Stimulated activated CD8-positive, alpha-beta memory T cell treated with anti-CD3 and anti-CD28 coated beads, Interleukin-12 subunit alpha, Interleukin-12 subunit beta, amount 100 ng/mL, for 24 hours (primary cell): Measurements from ENCODE around the gene PALLD.

Experiments used
- DNase-seq: peaks from one replicate; pipeline ENCODE4 v3.0.0-alpha.2; 2020; ENCODE audit errors: extremely low read depth

The PALLD gene

DNA sequence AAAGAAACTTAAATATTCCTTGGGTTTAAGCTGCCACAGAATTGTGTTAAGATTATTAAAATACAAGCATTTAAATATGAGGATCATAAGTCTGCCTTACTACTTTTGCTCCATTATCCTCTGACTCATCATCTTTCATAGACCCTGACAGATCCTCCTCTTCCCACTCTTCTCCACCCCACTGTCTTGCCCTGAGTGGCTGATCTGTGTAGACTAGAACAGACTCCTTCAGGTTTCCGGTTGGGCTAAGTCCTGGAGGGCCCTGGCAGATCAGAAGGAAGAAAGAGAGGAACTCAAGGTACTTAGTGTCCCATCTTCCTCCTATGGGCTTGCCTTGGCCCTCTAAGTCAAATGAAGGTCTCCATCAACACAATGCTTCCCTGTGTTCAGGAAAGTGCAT lies 30.7 kb downstream of the PALLD start:
- no peak for DNase-seq

DNA sequence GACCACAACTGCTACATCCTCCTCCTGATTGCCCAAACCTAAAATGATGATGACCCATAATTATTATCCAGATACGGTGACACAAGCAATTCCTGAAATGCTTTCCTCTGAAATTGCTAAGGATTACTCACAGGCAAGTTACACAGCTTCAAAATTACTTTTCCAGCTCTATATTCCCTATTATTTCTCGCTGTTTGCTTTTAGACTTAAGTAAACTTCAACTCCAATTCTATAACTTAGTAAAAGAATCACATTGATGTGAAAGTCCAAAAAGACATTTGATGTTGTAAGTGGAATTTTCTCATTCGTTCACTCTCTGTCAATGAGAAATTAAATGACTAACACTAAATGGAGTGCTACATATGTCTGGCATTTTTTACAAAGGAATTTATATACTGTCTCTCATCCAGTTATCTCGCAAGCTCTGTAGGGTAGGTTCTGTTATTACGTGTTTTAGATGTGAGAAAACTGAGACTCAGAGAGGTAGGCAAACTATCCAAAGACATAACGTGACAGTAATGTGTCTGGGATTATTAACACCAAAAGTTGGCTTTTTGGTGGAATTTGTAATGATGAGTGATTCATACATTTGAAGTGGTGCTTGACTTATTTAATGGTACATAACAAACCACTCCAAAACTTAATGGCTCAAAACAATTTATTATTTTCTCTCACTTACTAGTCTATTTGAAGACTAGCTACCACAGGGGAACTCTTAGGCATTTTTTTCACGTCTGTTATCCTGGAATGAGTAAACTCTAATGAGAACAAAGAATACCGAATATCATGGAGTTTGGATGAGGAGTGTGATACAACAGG lies 31.5 kb downstream of the PALLD start:
- no peak for DNase-seq

DNA sequence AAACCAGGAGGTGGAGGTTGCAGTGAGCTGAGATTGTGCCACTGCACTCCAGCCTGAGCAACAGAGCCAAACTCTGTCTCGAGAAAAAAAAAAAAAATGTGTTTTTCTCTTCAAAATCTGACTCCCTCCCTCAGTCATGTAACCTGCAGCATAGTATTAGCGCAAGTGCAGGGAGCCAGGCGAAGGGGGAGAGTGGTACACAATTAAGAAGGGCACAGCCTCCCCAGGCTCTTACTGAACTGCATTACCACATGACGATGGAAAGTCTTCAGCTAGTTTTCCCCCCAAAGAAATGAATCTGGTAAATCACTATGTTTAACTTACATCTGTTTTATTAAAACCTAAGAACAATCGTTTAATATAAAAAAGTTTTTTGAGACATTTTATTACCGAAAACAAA lies 32.4 kb downstream of the PALLD start:
- no peak for DNase-seq

GRCh38 chr4:168531305-168531704 lies 34.5 kb downstream of the PALLD start:
- no peak for DNase-seq

DNA sequence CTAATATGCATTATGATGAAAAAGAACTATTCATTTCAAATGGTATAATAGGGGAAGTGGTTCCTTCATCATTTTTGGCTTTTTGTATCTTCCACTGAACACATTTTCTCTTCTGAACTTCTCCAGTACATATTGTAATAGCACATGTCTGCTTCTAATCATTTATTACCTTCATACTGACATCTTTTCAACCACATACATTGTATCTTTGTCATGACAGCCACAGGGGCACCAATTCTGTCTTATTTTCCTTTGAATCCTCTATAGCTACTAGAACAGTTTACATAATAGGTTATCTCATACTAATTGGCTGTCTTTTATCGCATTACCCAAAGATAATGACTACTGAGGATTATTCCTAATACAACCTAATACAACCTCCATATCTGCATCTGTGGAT lies 37.7 kb downstream of the PALLD start:
- no peak for DNase-seq

- no peak for DNase-seq
These were observed 38.8 kb downstream of the PALLD start for GRCh38 chr4:168535689-168536088.

DNA sequence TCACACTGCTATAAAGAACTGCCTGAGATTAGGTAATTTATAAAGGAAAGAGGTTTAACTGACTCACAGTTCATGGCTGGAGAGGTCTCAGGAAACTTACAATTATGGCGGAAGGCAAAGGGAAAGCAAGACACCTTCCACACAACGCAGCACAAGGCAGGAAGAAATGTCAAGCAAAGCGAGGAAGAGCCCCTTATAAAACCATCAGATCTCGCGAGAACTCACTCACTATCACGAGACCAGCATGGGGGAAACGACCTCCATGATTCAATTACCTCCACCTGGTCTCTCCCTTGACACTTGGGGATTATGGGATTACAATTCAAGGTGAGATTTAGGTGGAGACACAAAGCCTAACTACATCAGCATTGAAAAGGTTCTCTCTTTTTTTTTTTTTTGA lies 39.6 kb downstream of the PALLD start:
- DNase-seq: no peak

DNA sequence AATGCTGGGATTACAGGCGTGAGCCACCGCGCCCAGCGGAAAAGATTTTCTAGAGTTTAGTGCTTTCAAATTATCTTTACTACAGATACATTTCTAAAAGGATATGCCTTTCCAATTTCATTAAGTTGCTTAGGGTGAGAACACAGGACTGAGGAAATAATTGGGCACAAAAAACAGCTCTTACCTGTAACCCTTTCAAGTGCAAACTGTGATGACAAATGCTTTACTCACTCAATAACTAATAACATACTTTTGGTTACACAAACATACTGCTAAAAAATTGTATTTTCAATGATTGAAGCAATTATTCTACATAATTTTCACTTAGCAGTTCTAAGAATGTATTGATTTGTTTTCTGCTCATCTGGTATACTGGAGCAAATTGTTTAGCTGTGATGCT lies 40.2 kb downstream of the PALLD start:
- no peak for DNase-seq

DNA sequence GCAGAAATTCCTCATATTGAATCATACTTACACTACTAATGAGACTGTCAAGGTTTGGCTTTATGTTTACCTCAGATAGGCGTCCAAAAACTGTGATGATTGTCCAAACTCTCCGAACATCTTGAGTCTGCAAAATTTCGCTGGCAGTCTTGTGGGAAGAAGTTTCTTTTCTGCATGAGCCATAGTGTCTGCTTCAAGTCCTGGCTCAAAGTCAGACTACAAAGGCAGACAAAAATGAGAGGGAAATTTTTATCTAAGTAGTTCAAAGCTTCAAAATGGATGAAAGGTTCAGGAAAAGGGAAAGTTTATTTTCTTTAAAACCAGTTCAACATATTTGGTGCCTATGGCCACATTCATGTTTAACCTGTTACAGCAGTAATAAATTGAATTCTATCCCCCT lies 40.7 kb downstream of the PALLD start:
- DNase-seq: no peak

- no peak for DNase-seq
These were observed 41.8 kb downstream of the PALLD start for GRCh38 chr4:168538632-168539031.

- DNase-seq: no peak
These were observed 43.2 kb downstream of the PALLD start for GRCh38 chr4:168540086-168540485.

- DNase-seq: no peak
These were observed 43.8 kb downstream of the PALLD start for GRCh38 chr4:168540503-168541265.

GRCh38 chr4:168541266-168541953 lies 44.6 kb downstream of the PALLD start:
- no peak for DNase-seq

DNA sequence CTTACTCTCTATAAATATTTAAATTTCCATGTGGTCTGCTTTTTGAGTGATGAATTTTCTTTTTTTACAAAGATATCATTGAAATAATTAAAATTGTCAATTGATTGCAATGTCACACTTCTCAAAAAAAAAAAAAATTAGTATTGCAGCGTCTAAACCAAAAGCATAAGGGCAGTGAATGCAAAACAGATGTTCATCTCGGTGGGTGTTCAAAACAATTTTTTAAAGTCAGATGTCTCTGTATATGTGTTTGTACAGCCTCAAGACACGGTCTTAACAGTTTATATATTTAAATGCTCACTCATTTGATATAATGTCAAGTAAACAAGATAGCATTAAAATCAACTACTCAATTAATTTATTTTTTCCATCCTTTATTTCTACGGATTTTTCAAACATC lies 52.3 kb downstream of the PALLD start:
- no peak for DNase-seq

DNA sequence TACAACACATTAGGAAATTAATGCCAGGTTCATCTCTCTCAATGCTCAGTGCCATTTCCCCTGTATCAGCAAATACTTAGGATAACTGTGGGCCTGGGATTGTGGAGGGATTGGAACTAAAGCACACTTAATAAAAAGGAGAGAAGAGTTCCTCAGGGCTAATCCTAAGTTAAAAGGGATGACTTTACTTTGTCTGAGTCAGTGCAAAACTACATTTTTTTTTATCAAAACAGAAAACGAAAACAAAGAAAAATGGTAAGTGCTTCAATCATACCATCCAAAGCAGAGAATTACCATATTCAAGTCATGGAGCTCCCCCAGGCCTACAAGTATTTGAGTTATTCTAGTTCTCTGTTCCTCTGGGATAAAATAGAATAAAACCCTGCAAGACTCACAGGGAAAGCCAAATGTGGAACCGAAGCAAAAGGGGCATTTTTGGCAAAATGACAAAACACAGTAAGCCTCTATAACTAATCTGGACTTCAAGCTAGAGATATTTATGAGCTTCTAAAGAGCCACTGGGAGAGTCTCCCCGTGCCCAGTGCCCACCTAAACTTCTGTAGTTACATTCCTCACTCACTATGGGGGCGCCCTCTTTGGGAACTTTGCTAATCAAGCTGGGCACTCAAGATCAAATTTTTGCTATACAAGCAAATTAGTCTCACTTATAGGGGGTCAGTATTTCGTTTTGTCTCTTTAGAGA lies 53.4 kb downstream of the PALLD start:
- no peak for DNase-seq

DNA sequence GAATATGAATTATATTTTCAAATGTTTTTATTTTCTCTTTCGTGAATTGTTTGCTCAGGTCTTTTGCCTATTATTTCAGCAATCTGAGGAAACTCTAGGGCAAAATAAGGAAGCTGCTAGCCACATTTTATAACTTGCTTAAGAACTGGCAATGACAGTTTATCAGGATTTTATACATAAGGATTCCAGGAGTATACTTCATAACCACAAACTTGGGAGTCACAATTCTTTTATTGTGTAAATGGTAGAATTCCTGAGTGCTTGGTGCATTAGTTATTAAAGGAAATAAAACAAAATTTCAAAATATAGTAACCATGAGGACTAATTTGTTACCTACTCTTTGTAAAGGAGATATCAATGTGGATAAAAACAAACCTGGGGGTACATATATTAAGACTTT lies 54.4 kb downstream of the PALLD start:
- DNase-seq: no peak

DNA sequence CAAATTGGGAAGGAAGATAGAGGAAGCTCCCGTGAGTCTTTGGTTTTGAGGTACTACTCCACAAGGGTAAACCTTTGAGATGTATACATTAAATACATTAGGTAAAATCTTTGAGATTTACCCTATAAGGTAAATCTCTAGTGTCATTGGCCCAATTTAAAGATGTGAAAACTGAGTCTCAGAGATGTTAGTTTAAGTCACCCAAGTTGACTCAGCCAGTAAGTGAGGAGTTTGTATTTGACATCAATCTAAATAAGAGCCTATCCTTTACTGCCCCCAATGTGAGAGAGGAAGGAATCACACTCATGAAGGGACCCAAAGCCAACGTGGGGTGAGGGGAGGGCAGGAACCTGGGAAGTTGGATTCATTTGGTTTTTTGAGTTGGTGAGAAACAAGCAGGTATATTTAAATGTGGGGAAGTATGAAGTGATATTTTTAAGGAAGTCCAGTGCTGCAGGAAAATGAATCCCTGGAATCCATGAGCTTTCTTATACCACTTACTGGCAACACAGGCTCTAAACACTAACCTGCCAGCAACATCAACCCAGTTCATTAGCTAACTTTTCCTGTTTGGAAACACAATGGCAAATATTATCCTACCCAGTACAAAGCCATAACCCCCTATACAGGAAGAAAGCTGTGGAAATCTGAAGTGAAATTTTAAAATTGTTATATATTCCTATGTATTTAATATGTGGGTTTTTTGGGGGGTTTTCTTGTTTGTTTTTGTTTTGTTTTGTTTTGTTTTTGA lies 55.3 kb downstream of the PALLD start:
- DNase-seq: no peak

DNA sequence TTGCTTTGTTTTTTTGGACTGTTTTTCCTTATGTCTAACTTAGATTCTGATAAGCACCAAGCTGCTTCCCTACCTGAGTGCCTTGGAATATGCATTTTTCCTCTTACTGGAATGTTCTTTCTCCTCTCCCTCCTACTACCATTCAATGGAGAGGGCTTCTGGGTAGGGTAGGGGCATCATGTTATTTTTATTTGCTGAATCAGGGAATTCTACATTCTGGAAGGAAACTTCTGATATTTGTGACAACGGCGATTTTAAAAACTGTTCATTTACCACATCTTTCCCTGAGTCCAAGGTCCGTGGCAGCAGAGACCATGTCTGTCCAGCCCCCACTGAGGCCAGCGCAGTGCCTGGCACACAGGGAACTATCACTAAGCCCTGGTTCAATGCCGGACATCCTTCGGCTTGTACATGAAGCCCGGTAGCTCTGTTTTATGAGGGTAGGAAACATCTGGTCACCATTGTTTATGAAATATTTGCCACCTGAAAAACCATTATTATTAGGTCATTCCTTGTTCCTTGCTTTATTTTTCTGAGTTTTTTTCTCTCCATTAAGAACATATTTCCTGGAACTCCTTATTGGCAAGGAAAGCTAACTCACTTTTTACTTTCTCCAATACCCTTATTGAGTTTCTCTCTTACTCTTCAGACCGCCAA lies 57.0 kb downstream of the PALLD start:
- DNase-seq: no peak

- DNase-seq: no peak
These were observed 58.6 kb downstream of the PALLD start for GRCh38 chr4:168555437-168555836.

DNA sequence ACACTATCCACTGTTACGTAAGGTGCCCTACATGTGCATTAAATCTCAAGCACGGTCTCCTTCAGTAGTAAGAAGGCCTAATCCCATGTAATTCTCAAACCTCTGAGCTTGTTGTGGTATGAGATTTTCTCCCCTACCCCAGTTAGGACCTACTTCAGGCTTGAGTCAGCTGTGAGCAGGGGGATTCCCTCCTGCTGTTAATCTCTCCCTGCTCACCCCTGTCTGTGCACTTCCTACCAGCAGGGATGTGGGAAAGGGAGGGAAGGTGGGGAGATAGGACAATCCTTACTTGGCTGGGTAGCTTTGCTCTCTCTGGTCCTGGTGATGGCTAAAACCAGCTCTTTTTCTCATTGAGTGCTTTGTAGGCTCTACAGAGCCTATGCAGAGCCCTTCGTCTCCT lies 60.8 kb downstream of the PALLD start:
- DNase-seq: no peak

GRCh38 chr4:168558599-168558998 lies 61.7 kb downstream of the PALLD start:
- no peak for DNase-seq
